Measurements from ENCODE around the gene PEX1. TPM values are rescaled to one million over a fixed set of nuclear protein-coding genes. Genes with fewer than 3 reads are reported as not detected.

The PEX1 gene
- polyA plus RNA-seq, 6 donors from 2014 or later, result 3.5 to 10.2 (median 7.2) TPM

Other genes starting within 250 kb of the PEX1 start
- gene GATAD1, start 81.0 kb downstream of the PEX1 start, polyA plus RNA-seq (ENCODE audit: low read depth in 6 of 6), result 10 to 100 TPM; 13.7 to 21.6 (median 15.1) TPM
- under 1 TPM in 2 of 6 donors, not detected in 4; 0.11 to 0.31 TPM for gene ERVW-1, start 50.6 kb downstream of the PEX1 start, polyA plus RNA-seq (ENCODE audit: low read depth in 6 of 6)
- gene RBM48, start 275 bp upstream of the PEX1 start, polyA plus RNA-seq (ENCODE audit: low read depth in 6 of 6), result 10 to 100 TPM; 27.2 to 45.1 (median 34.5) TPM
- gene FAM133B, start 61.9 kb upstream of the PEX1 start, polyA plus RNA-seq (ENCODE audit: low read depth in 6 of 6), result 10 to 100 TPM; 18.6 to 34.6 (median 24.2) TPM